ENCODE measurements around the gene PPM1G. TPM values are rescaled to one million over a fixed set of nuclear protein-coding genes. Genes with fewer than 3 reads are reported as not detected.
A peak's percentile ranks its signal among the peaks of the same experiment; 100 is the strongest.

PPM1G gene
- total RNA-seq, 1 experiment from 2014 or later, result 147 TPM

GRCh38 chr2:27407798-27408491 is 1.4 kb downstream of the PPM1G start:
- peak; percentile 73 for DNase-seq (ENCODE audit: low spot score)
- TF ChIP-seq, protein P1, sequence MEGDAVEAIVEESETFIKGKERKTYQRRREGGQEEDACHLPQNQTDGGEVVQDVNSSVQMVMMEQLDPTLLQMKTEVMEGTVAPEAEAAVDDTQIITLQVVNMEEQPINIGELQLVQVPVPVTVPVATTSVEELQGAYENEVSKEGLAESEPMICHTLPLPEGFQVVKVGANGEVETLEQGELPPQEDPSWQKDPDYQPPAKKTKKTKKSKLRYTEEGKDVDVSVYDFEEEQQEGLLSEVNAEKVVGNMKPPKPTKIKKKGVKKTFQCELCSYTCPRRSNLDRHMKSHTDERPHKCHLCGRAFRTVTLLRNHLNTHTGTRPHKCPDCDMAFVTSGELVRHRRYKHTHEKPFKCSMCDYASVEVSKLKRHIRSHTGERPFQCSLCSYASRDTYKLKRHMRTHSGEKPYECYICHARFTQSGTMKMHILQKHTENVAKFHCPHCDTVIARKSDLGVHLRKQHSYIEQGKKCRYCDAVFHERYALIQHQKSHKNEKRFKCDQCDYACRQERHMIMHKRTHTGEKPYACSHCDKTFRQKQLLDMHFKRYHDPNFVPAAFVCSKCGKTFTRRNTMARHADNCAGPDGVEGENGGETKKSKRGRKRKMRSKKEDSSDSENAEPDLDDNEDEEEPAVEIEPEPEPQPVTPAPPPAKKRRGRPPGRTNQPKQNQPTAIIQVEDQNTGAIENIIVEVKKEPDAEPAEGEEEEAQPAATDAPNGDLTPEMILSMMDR (conservative IDR thresholded peaks at IDR 0.05; ENCODE audit: low read depth, low read length), result peak; percentile 65
- TF ChIP-seq EZH2 (IDR thresholded peaks at IDR 0.05; ENCODE audit: borderline replicate concordance, low read depth, low read length, poor library complexity, severe bottlenecking), result no peak
- BruUV-seq (replicated peaks), result no TSS peak
- no peaks in the 10 kb centered on the region for H3K27me3 ChIP-seq (replicated peaks; ENCODE audit: insufficient read depth, low read depth, low read length, poor library complexity)
- peak overlapping the region; percentile 100 for H3K4me3 ChIP-seq (ENCODE audit: low read depth, low read length, poor library complexity, severe bottlenecking)
- intact Hi-C loops (cut with micrococcal nuclease; ENCODE audit: unreplicated experiment), result loop anchor here (2.0 to 10.0 kb wide), 2 partner anchors 81 to 257 kb away; partner anchors contain the start of genes IFT172, SLC4A1AP and SUPT7L
- ChIA-PET POLR2A (ENCODE audit: low non-redundant PET) (interaction anchor here (0.6 kb wide), 1 partner anchor 160 kb away, joined by 3 read pairs; no protein-coding TSS in a partner anchor), CTCF (interaction anchor here (0.6 kb wide), 2 partner anchors 13 to 22 kb away, joined by 4 to 6 read pairs; no protein-coding TSS in a partner anchor)
- H3K4me1 ChIP-seq (ENCODE audit: insufficient read depth, low read length, poor library complexity, severe bottlenecking), result peaks cover 11% of the 10 kb centered on the region
- H3K27ac ChIP-seq (ENCODE audit: low read depth, low read length, poor library complexity, severe bottlenecking), result peak overlapping the region; percentile 92
- no peaks in the 10 kb centered on the region for H3K9me3 ChIP-seq (ENCODE audit: low read depth, low read length, poor library complexity, severe bottlenecking)
- peaks cover 13% of the 10 kb centered on the region for H3K36me3 ChIP-seq (ENCODE audit: insufficient read depth, low read length, poor library complexity, severe bottlenecking)

GRCh38 chr2:27400348-27401135 is 8.8 kb downstream of the PPM1G start:
- peaks cover 4% of the 10 kb centered on the region for H3K36me3 ChIP-seq (ENCODE audit: insufficient read depth, low read length, poor library complexity, severe bottlenecking)
- no peak for DNase-seq (ENCODE audit: low spot score)
- no TSS peak for BruUV-seq (replicated peaks)
- intact Hi-C loops (cut with micrococcal nuclease; ENCODE audit: unreplicated experiment), result loop anchor here (10.0 kb wide), 1 partner anchor 264 kb away; the partner anchor contains the start of genes SLC4A1AP and SUPT7L
- ChIA-PET CTCF (no interaction called here), POLR2A (ENCODE audit: low non-redundant PET) (no interaction called here)
- no peak overlapping the region for H3K4me3 ChIP-seq (ENCODE audit: low read depth, low read length, poor library complexity, severe bottlenecking)
- H3K27ac ChIP-seq (ENCODE audit: low read depth, low read length, poor library complexity, severe bottlenecking), result no peak overlapping the region
- H3K4me1 ChIP-seq (ENCODE audit: insufficient read depth, low read length, poor library complexity, severe bottlenecking), result no peaks in the 10 kb centered on the region
- H3K9me3 ChIP-seq (ENCODE audit: low read depth, low read length, poor library complexity, severe bottlenecking), result no peaks in the 10 kb centered on the region
- TF ChIP-seq, protein P1 (conservative IDR thresholded peaks at IDR 0.05; ENCODE audit: low read depth, low read length), result no peak
- no peak for TF ChIP-seq EZH2 (IDR thresholded peaks at IDR 0.05; ENCODE audit: borderline replicate concordance, low read depth, low read length, poor library complexity, severe bottlenecking)
- no peaks in the 10 kb centered on the region for H3K27me3 ChIP-seq (replicated peaks; ENCODE audit: insufficient read depth, low read depth, low read length, poor library complexity)

DNA sequence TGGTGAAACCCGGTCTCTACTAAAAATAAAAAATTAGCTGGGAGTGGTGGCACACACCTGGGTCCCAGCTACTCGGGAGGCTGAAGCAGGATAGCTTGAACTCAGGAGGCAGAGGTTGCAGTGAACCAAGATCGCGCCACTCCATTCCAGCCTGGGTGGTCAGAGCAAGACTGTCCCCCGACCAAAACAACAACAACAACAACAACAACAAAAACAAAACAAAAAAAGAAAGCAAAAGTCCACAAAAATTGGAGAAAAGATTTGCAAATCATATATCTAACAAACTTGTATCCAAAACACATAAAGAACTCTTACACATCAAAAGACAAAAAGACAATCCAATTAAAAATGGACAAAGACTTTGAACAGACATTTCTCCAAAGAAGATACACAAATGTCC is 10.4 kb downstream of the PPM1G start:
- H3K27me3 ChIP-seq (replicated peaks; ENCODE audit: insufficient read depth, low read depth, low read length, poor library complexity), result no peaks in the 10 kb centered on the region
- ChIA-PET CTCF (no interaction called here), POLR2A (ENCODE audit: low non-redundant PET) (no interaction called here)
- H3K4me1 ChIP-seq (ENCODE audit: insufficient read depth, low read length, poor library complexity, severe bottlenecking), result no peaks in the 10 kb centered on the region
- H3K9me3 ChIP-seq (ENCODE audit: low read depth, low read length, poor library complexity, severe bottlenecking), result no peaks in the 10 kb centered on the region
- H3K4me3 ChIP-seq (ENCODE audit: low read depth, low read length, poor library complexity, severe bottlenecking), result no peak overlapping the region
- no peaks in the 10 kb centered on the region for H3K36me3 ChIP-seq (ENCODE audit: insufficient read depth, low read length, poor library complexity, severe bottlenecking)
- TF ChIP-seq, protein P1 (conservative IDR thresholded peaks at IDR 0.05; ENCODE audit: low read depth, low read length), result no peak
- TF ChIP-seq EZH2 (IDR thresholded peaks at IDR 0.05; ENCODE audit: borderline replicate concordance, low read depth, low read length, poor library complexity, severe bottlenecking), result no peak
- intact Hi-C loops (cut with micrococcal nuclease; ENCODE audit: unreplicated experiment), result no loop called here
- no peak overlapping the region for H3K27ac ChIP-seq (ENCODE audit: low read depth, low read length, poor library complexity, severe bottlenecking)
- BruUV-seq (replicated peaks), result no TSS peak
- no peak for DNase-seq (ENCODE audit: low spot score)

Measured in A673 (cell line).